HG03520 (cell line): ENCODE measurements around the gene CPEB3.
"Not testable (repeated sequence)": the region's sequence is repeated elsewhere in the genome, so short reads cannot be mapped to it uniquely, and the experiment has no call there.

ENCODE experiments used
- ATAC-seq: cut with Tn5 transposase; IDR thresholded peaks from one replicate; pipeline ENCODE4 v1.9.1; 2021; ENCODE audit warnings: mild to moderate bottlenecking, moderate library complexity; ENCODE audit not compliant: unreplicated experiment

Gene CPEB3

GRCh38 chr10:92290837-92291615 lies at the start of gene CPEB3, which contains the start of gene MARCHF5:
CPEB3 (minus strand) TSS chr10:92291078; CDS start chr10:92240350, 50,728 bp downstream.
MARCHF5 (plus strand) TSS chr10:92291167; CDS start chr10:92291495, 328 bp downstream.
- peak; percentile 96 for ATAC-seq

DNA sequence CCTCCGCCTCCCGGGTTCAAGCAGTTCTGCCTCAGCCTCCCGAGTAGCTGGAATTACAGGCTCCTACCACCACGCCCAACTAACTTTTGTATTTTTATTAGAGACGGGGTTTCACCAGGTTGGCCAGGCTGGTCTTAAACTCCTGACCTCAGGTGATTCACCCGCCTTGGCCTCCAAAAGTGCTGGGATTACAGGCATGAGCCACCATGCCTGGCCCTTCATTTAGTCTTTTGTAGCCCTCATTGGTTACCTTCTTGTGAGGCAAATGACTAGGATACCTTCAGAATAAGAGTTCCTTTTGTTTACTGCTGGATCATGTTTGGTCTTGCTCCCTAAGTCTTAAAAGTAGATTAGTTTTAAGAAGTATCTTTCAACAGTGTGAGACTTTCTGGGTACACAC lies 39.0 kb upstream of the CPEB3 start:
- not testable (repeated sequence) for ATAC-seq

- ATAC-seq = no peak
These were observed 38.1 kb upstream of the CPEB3 start for GRCh38 chr10:92328993-92329392.

- ATAC-seq = no peak
These were observed 36.9 kb upstream of the CPEB3 start for GRCh38 chr10:92327445-92328433.

GRCh38 chr10:92323079-92323478 lies 32.2 kb upstream of the CPEB3 start:
- ATAC-seq = no peak

GRCh38 chr10:92316610-92317009 lies 25.7 kb upstream of the CPEB3 start:
- no peak for ATAC-seq

GRCh38 chr10:92313750-92314149 lies 22.9 kb upstream of the CPEB3 start:
- no peak for ATAC-seq

GRCh38 chr10:92309272-92309671 lies 18.4 kb upstream of the CPEB3 start:
- no peak for ATAC-seq

GRCh38 chr10:92305133-92306072 lies 14.5 kb upstream of the CPEB3 start:
- ATAC-seq = no peak

DNA sequence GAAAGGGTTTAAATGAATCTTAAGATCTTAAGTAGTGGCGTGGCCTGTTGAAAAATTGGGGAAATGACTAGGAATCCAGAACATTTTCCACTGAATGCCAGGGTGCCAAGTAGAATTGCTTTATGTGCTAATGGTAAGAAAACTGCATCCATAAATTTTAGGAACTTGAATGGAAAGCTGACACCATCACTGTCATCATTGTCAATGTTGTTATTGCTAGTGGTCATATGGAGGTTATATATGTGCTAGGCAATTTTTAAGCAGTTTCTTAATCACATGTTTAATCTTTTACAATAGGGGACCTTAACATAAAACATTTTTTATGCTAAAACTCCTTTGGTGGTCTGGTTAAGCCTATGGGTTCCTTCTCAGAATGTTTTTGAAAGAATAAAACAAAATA lies 13.2 kb upstream of the CPEB3 start:
- ATAC-seq = no peak

GRCh38 chr10:92303096-92303495 lies 12.2 kb upstream of the CPEB3 start:
- ATAC-seq = no peak

- no peak for ATAC-seq
These were observed 7.6 kb upstream of the CPEB3 start for GRCh38 chr10:92298487-92298886.

- ATAC-seq = no peak
These were observed 1.3 kb upstream of the CPEB3 start for GRCh38 chr10:92291921-92292845.

GRCh38 chr10:92291616-92291865 lies 663 bp upstream of the CPEB3 start:
- no peak for ATAC-seq

DNA sequence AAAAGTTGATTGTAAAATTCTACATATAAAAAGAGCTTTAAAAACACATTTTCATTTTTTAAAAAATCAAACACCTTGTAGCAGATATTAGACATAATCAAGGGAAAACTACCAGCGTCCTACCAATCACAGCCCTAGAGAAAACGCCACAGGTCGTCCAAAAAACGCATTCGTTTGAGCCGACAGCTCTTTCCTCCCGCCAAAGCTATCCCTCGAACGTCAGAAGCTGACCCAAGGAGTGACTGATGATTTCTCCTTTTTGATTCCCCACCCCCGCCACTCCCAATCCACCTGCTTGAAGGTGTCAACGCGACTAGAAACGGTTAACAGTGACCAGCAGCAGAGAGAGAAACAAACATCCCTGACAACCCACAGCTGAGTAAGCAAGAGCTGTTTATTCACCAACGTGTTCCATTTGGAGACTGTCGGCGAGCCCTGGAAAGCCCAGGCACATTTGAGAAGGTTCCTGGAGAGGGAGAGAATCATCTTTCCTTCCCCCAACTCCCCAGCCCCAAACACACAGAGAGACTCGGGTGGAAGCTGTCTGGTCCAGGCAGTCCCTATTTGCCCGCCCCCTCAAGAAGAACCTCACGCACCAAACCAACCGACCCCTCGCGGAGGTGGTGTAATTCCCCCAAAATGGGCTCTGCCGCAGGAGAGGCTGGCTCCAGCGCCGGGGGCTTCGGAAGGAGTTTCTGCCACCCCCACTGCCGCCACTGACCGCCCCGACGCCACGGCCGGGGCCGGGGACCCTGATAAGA lies 622 bp downstream of the CPEB3 start:
- no peak for ATAC-seq

GRCh38 chr10:92284112-92284704 lies 6.7 kb downstream of the CPEB3 start:
- ATAC-seq = no peak

- ATAC-seq = no peak
These were observed 11.7 kb downstream of the CPEB3 start for GRCh38 chr10:92278996-92279696.

DNA sequence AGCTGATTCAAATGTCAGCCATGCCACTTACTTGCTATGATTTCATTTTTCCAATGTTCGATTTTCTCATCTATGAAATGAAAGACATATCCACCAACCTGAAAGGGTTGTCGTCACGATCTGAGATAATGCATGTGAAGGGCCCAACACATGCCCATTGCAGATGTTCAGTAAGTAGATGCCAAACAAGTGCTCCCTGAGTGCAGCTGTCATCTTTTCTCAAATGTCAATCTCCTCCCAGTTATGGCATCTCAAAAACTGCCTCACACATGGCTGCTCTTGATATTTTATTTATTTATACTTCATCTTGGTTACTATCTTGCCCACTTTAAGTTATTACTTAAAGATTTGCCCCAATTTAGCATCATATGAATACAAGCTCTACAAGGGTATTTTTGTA lies 16.8 kb downstream of the CPEB3 start:
- ATAC-seq = no peak
